GM23338 (cell line): Measurements from ENCODE around the gene SFRP5. TPM values are rescaled to one million over a fixed set of nuclear protein-coding genes. Genes with fewer than 3 reads are reported as not detected.

ENCODE experiments used
- ATAC-seq: fragments of 200-7000 bp; cut with Tn5 transposase; 3 replicates; pipeline ENCODE4 v1.9.1; 2020
- DNase-seq: peaks from one replicate; pipeline ENCODE4 v3.0.0-alpha.2; 2015; ENCODE audit warnings: low spot score
- H2AFZ ChIP-seq: fragments of 200-600 bp; sonication (generic); 2 replicates; pipeline ENCODE4 v1.8.0; 2016; ENCODE audit warnings: antibody characterized with exemption, mild to moderate bottlenecking, moderate library complexity
- H3F3A ChIP-seq: fragments of 200-600 bp; sonication (generic); replicated peaks from 2 replicates; pipeline ENCODE4 v1.8.0; 2017; ENCODE audit warnings: antibody characterized with exemption, mixed run types, low read depth
- H3K27ac ChIP-seq: fragments of 200-600 bp; sonication (generic); 2 replicates; pipeline ENCODE4 v1.6.1; 2016; ENCODE audit warnings: low read depth
- H3K27me3 ChIP-seq: fragments of 200-600 bp; sonication (generic); 2 replicates; pipeline ENCODE4 v1.8.0; 2016; ENCODE audit warnings: mild to moderate bottlenecking, mixed run types, moderate library complexity; ENCODE audit not compliant: insufficient read depth
- H3K36me3 ChIP-seq: fragments of 200-600 bp; sonication (generic); 2 replicates; pipeline ENCODE4 v1.8.0; 2016; ENCODE audit warnings: mild to moderate bottlenecking; ENCODE audit not compliant: insufficient read depth
- H3K4me1 ChIP-seq: fragments of 200-600 bp; sonication (generic); 2 replicates; pipeline ENCODE4 v1.8.0; 2016; ENCODE audit warnings: mild to moderate bottlenecking, moderate library complexity; ENCODE audit not compliant: insufficient read depth
- H3K4me2 ChIP-seq: fragments of 200-600 bp; sonication (generic); 2 replicates; pipeline ENCODE4 v1.7.1; 2017; ENCODE audit warnings: mixed run types
- H3K4me3 ChIP-seq: fragments of 200-600 bp; sonication (generic); 2 replicates; pipeline ENCODE4 v1.6.1; 2016; ENCODE audit warnings: mixed run types
- H3K79me2 ChIP-seq: fragments of 200-600 bp; sonication (generic); replicated peaks from 2 replicates; pipeline ENCODE4 v1.8.0; 2017; ENCODE audit warnings: mild to moderate bottlenecking; ENCODE audit not compliant: insufficient read depth
- H3K9me2 ChIP-seq: fragments of 200-600 bp; sonication (generic); 2 replicates; pipeline ENCODE4 v1.8.0; 2017; ENCODE audit not compliant: insufficient read depth
- H4K20me1 ChIP-seq: fragments of 200-600 bp; sonication (generic); replicated peaks from 2 replicates; pipeline ENCODE4 v1.8.0; 2017; ENCODE audit warnings: mild to moderate bottlenecking; ENCODE audit not compliant: insufficient read depth
- H3K27ac Mint-ChIP-seq: 2 replicates; pipeline ENCODE4 v1.8.0; 2020; ENCODE audit warnings: inconsistent platforms, mild to moderate bottlenecking, moderate library complexity, mixed read lengths
- H3K27me3 Mint-ChIP-seq: 3 replicates; pipeline ENCODE4 v1.8.0; 2022; ENCODE audit warnings: low read depth, mild to moderate bottlenecking, moderate library complexity, mixed read lengths, inconsistent platforms; ENCODE audit not compliant: insufficient read depth, poor library complexity
- H3K36me3 Mint-ChIP-seq: 3 replicates; pipeline ENCODE4 v1.8.0; 2021; ENCODE audit warnings: low read depth, mild to moderate bottlenecking, inconsistent platforms, moderate library complexity, mixed read lengths
- H3K4me1 Mint-ChIP-seq: 3 replicates; pipeline ENCODE4 v1.8.0; 2020; ENCODE audit warnings: mild to moderate bottlenecking, inconsistent platforms, mixed read lengths
- H3K4me3 Mint-ChIP-seq: 3 replicates; pipeline ENCODE4 v1.8.0; 2021; ENCODE audit warnings: moderate library complexity, mild to moderate bottlenecking, inconsistent platforms, mixed read lengths
- H3K9me3 Mint-ChIP-seq: 3 replicates; pipeline ENCODE4 v1.8.0; 2020; ENCODE audit warnings: moderate library complexity, mild to moderate bottlenecking, inconsistent platforms, mixed read lengths
- CTCF ChIP-seq, 2 experiments: fragments of 200-600 bp in 1 of 2; sonication (generic) in 1 of 2; conservative IDR thresholded peaks; 2 replicates each; pipeline versions ENCODE4 v1.5.1 to v1.6.1; 2016 to 2017; ENCODE audit warnings: antibody characterized with exemption in 2 of 2, low read depth in 2 of 2, mild to moderate bottlenecking in 2 of 2, moderate library complexity in 1 of 2
- ETS1 ChIP-seq: IDR thresholded peaks from 2 replicates; pipeline ENCODE4 v1.6.1; 2016; ENCODE audit warnings: antibody characterized with exemption
- EZH2 ChIP-seq: fragments of 200-600 bp; sonication (generic); IDR thresholded peaks from one replicate; pipeline ENCODE4 v1.8.0; 2017; ENCODE audit warnings: antibody characterized with exemption, mild to moderate bottlenecking, low read depth; ENCODE audit not compliant: unreplicated experiment
- EZH2phosphoT487 ChIP-seq: fragments of 200-600 bp; sonication (generic); IDR thresholded peaks from one replicate; pipeline ENCODE4 v1.8.1; 2018; ENCODE audit warnings: antibody characterized with exemption; ENCODE audit not compliant: unreplicated experiment
- NANOG ChIP-seq: IDR thresholded peaks from 2 replicates; pipeline ENCODE4 v1.6.1; 2016; ENCODE audit warnings: antibody characterized with exemption, borderline replicate concordance
- POLR2AphosphoS5 ChIP-seq: IDR thresholded peaks from 2 replicates; pipeline ENCODE4 v1.6.1; 2016; ENCODE audit warnings: antibody characterized with exemption, low read depth
- REST ChIP-seq: IDR thresholded peaks from one replicate; pipeline ENCODE4 v1.6.1; 2018; ENCODE audit warnings: antibody characterized with exemption; ENCODE audit not compliant: unreplicated experiment
- STAT1 ChIP-seq: IDR thresholded peaks from one replicate; pipeline ENCODE4 v1.6.1; 2016; ENCODE audit warnings: antibody characterized with exemption; ENCODE audit not compliant: unreplicated experiment
- ZNF114 ChIP-seq: fragments of 250-450 bp; sonication (Bioruptor Pico); IDR thresholded peaks from 2 replicates; pipeline ENCODE4 v1.5.0; 2020; ENCODE audit warnings: mild to moderate bottlenecking, moderate library complexity
- ZNF462 ChIP-seq: fragments of 250-450 bp; sonication (Bioruptor Pico); IDR thresholded peaks from 2 replicates; pipeline ENCODE4 v1.5.0; 2020; ENCODE audit warnings: mild to moderate bottlenecking, moderate library complexity
- polyA plus RNA-seq: library from polyadenylated mRNA; unstranded; fragments of >200 nt; fragmentation: Nextera tagmentation; extraction: Ambion mirVana; gene quantifications from 2 replicates; pipeline ENCODE4 v1.2.1, GENCODE V29; 2016
- total RNA-seq: library from RNA; depleted of rRNA; stranded (reverse); fragments of >200 nt; shearing (Covaris generic); gene quantifications from 2 replicates; pipeline ENCODE4 v1.2.3, GENCODE V29; 2014

Gene SFRP5
- total and polyA plus RNA-seq, 2 experiments from 2014 or later: 2.4 to 3.5 TPM

- Mint-ChIP-seq H3K4me3 (no peak overlapping the region), H3K9me3 (no peaks in the 10 kb centered on the region), H3K4me1 (no peaks in the 10 kb centered on the region), H3K36me3 (peaks cover 63% of the 10 kb centered on the region), H3K27me3 (no peaks in the 10 kb centered on the region), H3K27ac (no peak overlapping the region)
- Histone ChIP-seq H3K27ac (no peak overlapping the region), H3K4me3 (no peak overlapping the region), H3K36me3 (peaks cover 21% of the 10 kb centered on the region), H3K9me2 (no peaks in the 10 kb centered on the region), H4K20me1 (0 out of 2 replicates have a peak, but pooled peaks cover 3% of the 10 kb centered on the region), H3K4me1 (no peaks in the 10 kb centered on the region), H3K27me3 (no peaks in the 10 kb centered on the region), H3K79me2 (0 out of 2 replicates have a peak, but pooled peaks cover 9% of the 10 kb centered on the region), H3K4me2 (no peak overlapping the region), H2AFZ (no peak overlapping the region), H3F3A (no peaks in the 10 kb centered on the region)
- ATAC-seq (no peak), DNase-seq (no peak)
- TF ChIP-seq EZH2phosphoT487: no peak
- TF ChIP-seq ZNF114 (CRISPR knock-in tag): no peak
- TF ChIP-seq EZH2: no peak
- no peak for TF ChIP-seq CTCF (conservative IDR thresholded peaks at IDR 0.05; ENCODE audit: low read depth in 2 of 2)
- TF ChIP-seq ETS1: no peak
- TF ChIP-seq NANOG: no peak
- no peak for TF ChIP-seq STAT1
Observed at GRCh38 chr10:97748116-97748515, 23.7 kb downstream of the SFRP5 start.

GRCh38 chr10:97747573-97747972 is 24.2 kb downstream of the SFRP5 start:
- Histone ChIP-seq H3K4me3 (no peak overlapping the region), H4K20me1 (peaks cover 3% of the 10 kb centered on the region; the same call in 1 of the 2 replicates), H3K4me1 (no peaks in the 10 kb centered on the region), H3K79me2 (peaks cover 13% of the 10 kb centered on the region; the same call in 1 of the 2 replicates), H3K27ac (no peak overlapping the region), H3K36me3 (peaks cover 21% of the 10 kb centered on the region), H3K4me2 (no peak overlapping the region), H3F3A (no peaks in the 10 kb centered on the region), H3K27me3 (no peaks in the 10 kb centered on the region), H3K9me2 (no peaks in the 10 kb centered on the region), H2AFZ (no peak overlapping the region)
- Mint-ChIP-seq H3K27ac (no peak overlapping the region), H3K4me3 (no peak overlapping the region), H3K9me3 (no peaks in the 10 kb centered on the region), H3K27me3 (no peaks in the 10 kb centered on the region), H3K4me1 (no peaks in the 10 kb centered on the region), H3K36me3 (peaks cover 64% of the 10 kb centered on the region)
- DNase-seq (no peak), ATAC-seq (no peak)
- TF ChIP-seq REST (no peak), EZH2phosphoT487 (no peak), POLR2AphosphoS5 (no peak), EZH2 (no peak), ZNF462 (CRISPR knock-in tag) (no peak), ZNF114 (CRISPR knock-in tag) (no peak)
